Left forelimb (tissue), 1 donor: ENCODE measurements around the gene TNFSF13.
"Not testable (repeated sequence)": the region's sequence is repeated elsewhere in the genome, so short reads cannot be mapped to it uniquely, and the experiment has no call there.

ENCODE experiments used
- DNase-seq: peaks from one replicate; pipeline ENCODE4 v3.0.0-alpha.2; 2018; ENCODE audit warnings: low spot score

The TNFSF13 gene

GRCh38 chr17:7591596-7591995 lies 33.0 kb downstream of the TNFSF13 start:
- no peak for DNase-seq

- no peak for DNase-seq
These were observed 34.0 kb downstream of the TNFSF13 start for GRCh38 chr17:7592422-7593021.

GRCh38 chr17:7593296-7593695 lies 34.7 kb downstream of the TNFSF13 start:
- no peak for DNase-seq

GRCh38 chr17:7597561-7597960 lies 39.0 kb downstream of the TNFSF13 start:
- DNase-seq, result not testable (repeated sequence)

- DNase-seq, result no peak
These were observed 47.7 kb downstream of the TNFSF13 start for GRCh38 chr17:7606280-7606679.

- DNase-seq, result no peak
These were observed 52.1 kb downstream of the TNFSF13 start for GRCh38 chr17:7610641-7611040.
